Naive thymus-derived CD4-positive, alpha-beta T cell (primary cell): Measurements from ENCODE around the gene ZNF160. TPM values are rescaled to one million over a fixed set of nuclear protein-coding genes. Genes with fewer than 3 reads are reported as not detected.

ENCODE experiments used
- polyA plus RNA-seq, 2 donors: library from polyadenylated mRNA; unstranded; fragments of 300-500 nt; fragmentation: Illumina TruSeq; gene quantifications; one replicate each; pipeline ENCODE4 v1.2.3, GENCODE V29; 2021
- total RNA-seq, 6 experiments: library from RNA in 5 of 6; stranded (reverse) in 5 of 6; gene quantifications; 1 replicate in 5 of 6; 2 replicates in 1 of 6; pipeline ENCODE4 v1.2.3 and lab custom pipeline; 2021 to 2026

The ZNF160 gene
- total and polyA plus RNA-seq, 7 experiments from 2014 or later = 24.2 to 75.3 (median 40.9) TPM

Other genes starting within 250 kb of the ZNF160 start
- 10 to 100 TPM; 10.7 to 26.7 (median 21.7) TPM for gene ZNF468, start 245.8 kb downstream of the ZNF160 start, total RNA-seq
- gene ZNF468, start 245.8 kb downstream of the ZNF160 start, polyA plus RNA-seq = 10 to 100 TPM; 16.0 to 25.4 TPM
- gene ZNF320, start 205.8 kb downstream of the ZNF160 start, total RNA-seq = 10 to 100 TPM in 3 of 5 experiments, 1 to 10 TPM in 2; 4.5 to 13.4 (median 11.6) TPM
- gene ZNF320, start 205.8 kb downstream of the ZNF160 start, polyA plus RNA-seq = 1 to 10 TPM; 5.4 to 7.1 TPM
- gene ZNF888, start 180.0 kb downstream of the ZNF160 start, total RNA-seq = 1 to 10 TPM; 2.1 to 7.2 (median 6.0) TPM
- 1 to 10 TPM; 1.3 to 2.5 TPM for gene ZNF888, start 180.0 kb downstream of the ZNF160 start, polyA plus RNA-seq
- 10 to 100 TPM in 3 of 5 experiments, 1 to 10 TPM in 2; 5.0 to 25.7 (median 11.0) TPM for gene ZNF816, start 140.5 kb downstream of the ZNF160 start, total RNA-seq
- gene ZNF816, start 140.5 kb downstream of the ZNF160 start, polyA plus RNA-seq = 10 to 100 TPM; 14.0 to 27.7 TPM
- not detected for gene ERVV-1, start 89.5 kb downstream of the ZNF160 start, total RNA-seq
- gene ERVV-1, start 89.5 kb downstream of the ZNF160 start, polyA plus RNA-seq = not detected
- gene ERVV-2, start 58.7 kb downstream of the ZNF160 start, total RNA-seq = not detected
- not detected for gene ERVV-2, start 58.7 kb downstream of the ZNF160 start, polyA plus RNA-seq
- gene ZNF415, start 29.5 kb upstream of the ZNF160 start, total RNA-seq = 1 to 10 TPM in 2 of 5 experiments, under 1 TPM in 3; 0.58 to 2.1 (median 0.98) TPM
- gene ZNF415, start 29.5 kb upstream of the ZNF160 start, polyA plus RNA-seq = 1 to 10 TPM; 2.2 to 3.6 TPM
- 10 to 100 TPM in 2 of 5 experiments, 1 to 10 TPM in 3; 3.3 to 26.9 (median 7.3) TPM for gene ZNF347, start 55.6 kb upstream of the ZNF160 start, total RNA-seq
- gene ZNF347, start 55.6 kb upstream of the ZNF160 start, polyA plus RNA-seq = 1 to 10 TPM; 6.5 to 9.5 TPM
- gene ZNF665, start 89.9 kb upstream of the ZNF160 start, total RNA-seq = 1 to 10 TPM; 1.6 to 5.9 (median 3.3) TPM
- 10 to 100 TPM; 12.2 to 13.7 TPM for gene ZNF665, start 89.9 kb upstream of the ZNF160 start, polyA plus RNA-seq
- 10 to 100 TPM in 2 of 5 experiments, 1 to 10 TPM in 3; 2.2 to 25.9 (median 7.4) TPM for gene ZNF677, start 151.5 kb upstream of the ZNF160 start, total RNA-seq
- 10 to 100 TPM; 20.5 to 29.9 TPM for gene ZNF677, start 151.5 kb upstream of the ZNF160 start, polyA plus RNA-seq
- gene VN1R2, start 154.9 kb upstream of the ZNF160 start, total RNA-seq = not detected
- gene VN1R2, start 154.9 kb upstream of the ZNF160 start, polyA plus RNA-seq = not detected
- gene VN1R4, start 164.3 kb upstream of the ZNF160 start, total RNA-seq = not detected
- gene VN1R4, start 164.3 kb upstream of the ZNF160 start, polyA plus RNA-seq = not detected
- 10 to 100 TPM in 3 of 5 experiments, 1 to 10 TPM in 2; 4.6 to 18.9 (median 11.1) TPM for gene ZNF845, start 230.3 kb upstream of the ZNF160 start, total RNA-seq
- 10 to 100 TPM in 1 of 2 donors, 1 to 10 TPM in 1; 6.5 to 19.8 TPM for gene ZNF845, start 230.3 kb upstream of the ZNF160 start, polyA plus RNA-seq